ENCODE measurements around the gene MTUS2.

- TF ChIP-seq CHD4 (IDR thresholded peaks at IDR 0.05; ENCODE audit: borderline replicate concordance) = no peak
- TF ChIP-seq ZC3H11A (IDR thresholded peaks at IDR 0.05) = no peak
- TF ChIP-seq, protein P1, sequence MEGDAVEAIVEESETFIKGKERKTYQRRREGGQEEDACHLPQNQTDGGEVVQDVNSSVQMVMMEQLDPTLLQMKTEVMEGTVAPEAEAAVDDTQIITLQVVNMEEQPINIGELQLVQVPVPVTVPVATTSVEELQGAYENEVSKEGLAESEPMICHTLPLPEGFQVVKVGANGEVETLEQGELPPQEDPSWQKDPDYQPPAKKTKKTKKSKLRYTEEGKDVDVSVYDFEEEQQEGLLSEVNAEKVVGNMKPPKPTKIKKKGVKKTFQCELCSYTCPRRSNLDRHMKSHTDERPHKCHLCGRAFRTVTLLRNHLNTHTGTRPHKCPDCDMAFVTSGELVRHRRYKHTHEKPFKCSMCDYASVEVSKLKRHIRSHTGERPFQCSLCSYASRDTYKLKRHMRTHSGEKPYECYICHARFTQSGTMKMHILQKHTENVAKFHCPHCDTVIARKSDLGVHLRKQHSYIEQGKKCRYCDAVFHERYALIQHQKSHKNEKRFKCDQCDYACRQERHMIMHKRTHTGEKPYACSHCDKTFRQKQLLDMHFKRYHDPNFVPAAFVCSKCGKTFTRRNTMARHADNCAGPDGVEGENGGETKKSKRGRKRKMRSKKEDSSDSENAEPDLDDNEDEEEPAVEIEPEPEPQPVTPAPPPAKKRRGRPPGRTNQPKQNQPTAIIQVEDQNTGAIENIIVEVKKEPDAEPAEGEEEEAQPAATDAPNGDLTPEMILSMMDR (IDR thresholded peaks at IDR 0.05) = no peak
- TF ChIP-seq, protein P2, sequence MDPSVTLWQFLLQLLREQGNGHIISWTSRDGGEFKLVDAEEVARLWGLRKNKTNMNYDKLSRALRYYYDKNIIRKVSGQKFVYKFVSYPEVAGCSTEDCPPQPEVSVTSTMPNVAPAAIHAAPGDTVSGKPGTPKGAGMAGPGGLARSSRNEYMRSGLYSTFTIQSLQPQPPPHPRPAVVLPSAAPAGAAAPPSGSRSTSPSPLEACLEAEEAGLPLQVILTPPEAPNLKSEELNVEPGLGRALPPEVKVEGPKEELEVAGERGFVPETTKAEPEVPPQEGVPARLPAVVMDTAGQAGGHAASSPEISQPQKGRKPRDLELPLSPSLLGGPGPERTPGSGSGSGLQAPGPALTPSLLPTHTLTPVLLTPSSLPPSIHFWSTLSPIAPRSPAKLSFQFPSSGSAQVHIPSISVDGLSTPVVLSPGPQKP (IDR thresholded peaks at IDR 0.05; ENCODE audit: low read depth, low read length) = no peak
- no peak for TF ChIP-seq RFX5 (IDR thresholded peaks at IDR 0.05)
- no peak for TF ChIP-seq RAD21 (conservative IDR thresholded peaks at IDR 0.05 in 1 of 2, IDR thresholded peaks at IDR 0.05 in 1 of 2)
These were observed 285.6 kb downstream of the MTUS2 start for GRCh38 chr13:29105779-29106178.
